IMR-90 (cell line): ENCODE measurements around the gene NBEA. TPM values are rescaled to one million over a fixed set of nuclear protein-coding genes. Genes with fewer than 3 reads are reported as not detected.
A peak's percentile ranks its signal among the peaks of the same experiment; 100 is the strongest.

ENCODE experiments used
- ATAC-seq: fragments of 200-7000 bp; cut with Tn5 transposase; 2 replicates; pipeline ENCODE4 v1.9.1; 2020; ENCODE audit warnings: low read depth, mild to moderate bottlenecking, moderate library complexity
- BruUV-seq: library from RNA; stranded (reverse); fragments of 400-500 nt; replicated peaks from 2 replicates; lab custom pipeline; 2021; lab: Mats Ljungman, UMichigan
- CTCF ChIA-PET: fragments of 300-600 bp; formaldehyde crosslinking; extraction: SDS; loops from one replicate; lab custom pipeline; 2021; ENCODE audit warnings: antibody characterized with exemption; lab: Yijun Ruan, JAX
- POLR2A ChIA-PET: fragments of 300-600 bp; sonication (Branson Sonifier 250); formaldehyde crosslinking; loops from one replicate; lab custom pipeline; 2022; ENCODE audit warnings: antibody characterized with exemption; ENCODE audit not compliant: unreplicated experiment; lab: Charles Lee
- DNase-seq: peaks from one replicate; pipeline ENCODE4 v3.0.0; 2013
- H2AFZ ChIP-seq: replicated peaks from 2 replicates; pipeline ENCODE3; 2013; ENCODE audit warnings: low read length, mild to moderate bottlenecking; ENCODE audit not compliant: poor library complexity
- H2AK5ac ChIP-seq: 2 replicates; pipeline ENCODE4 v1.6.1; 2013; ENCODE audit warnings: low read depth, low read length, inconsistent platforms
- H2AK9ac ChIP-seq: replicated peaks from 2 replicates; pipeline ENCODE3; 2013; ENCODE audit warnings: mild to moderate bottlenecking, low read depth, low read length, moderate library complexity; ENCODE audit not compliant: poor library complexity
- H2BK120ac ChIP-seq: 2 replicates; pipeline ENCODE4 v1.6.1; 2013; ENCODE audit warnings: low read depth, low read length, inconsistent platforms
- H2BK15ac ChIP-seq: 3 replicates; pipeline ENCODE4 v1.6.1; 2013; ENCODE audit warnings: low read depth, low read length, inconsistent platforms
- H2BK20ac ChIP-seq: 2 replicates; pipeline ENCODE4 v1.6.1; 2013; ENCODE audit warnings: low read depth, mild to moderate bottlenecking, inconsistent platforms, low read length, moderate library complexity
- H2BK5ac ChIP-seq: 2 replicates; pipeline ENCODE4 v1.6.1; 2013; ENCODE audit warnings: mild to moderate bottlenecking, low read depth, low read length, inconsistent platforms; ENCODE audit not compliant: poor library complexity, severe bottlenecking
- H3K14ac ChIP-seq: replicated peaks from 2 replicates; pipeline ENCODE4 v1.6.1; 2013; ENCODE audit warnings: low read depth, low read length, inconsistent platforms
- H3K18ac ChIP-seq: 2 replicates; pipeline ENCODE4 v1.6.1; 2013; ENCODE audit warnings: low read depth, low read length, control low read depth
- H3K23ac ChIP-seq: 2 replicates; pipeline ENCODE4 v1.6.1; 2013; ENCODE audit warnings: low read depth, low read length, inconsistent platforms
- H3K27ac ChIP-seq: 2 replicates; pipeline ENCODE4 v1.5.1; 2013; ENCODE audit warnings: mild to moderate bottlenecking, control low read depth, low read length; ENCODE audit not compliant: insufficient read depth
- H3K27me3 ChIP-seq: 2 replicates; pipeline ENCODE4 v1.6.1; 2013; ENCODE audit warnings: low read length; ENCODE audit not compliant: control insufficient read depth, insufficient read depth
- H3K36me3 ChIP-seq: 2 replicates; pipeline ENCODE4 v1.6.1; 2013; ENCODE audit warnings: low read length, mixed read lengths; ENCODE audit not compliant: control insufficient read depth, insufficient read depth
- H3K4ac ChIP-seq: 2 replicates; pipeline ENCODE4 v1.6.1; 2013; ENCODE audit warnings: low read depth, low read length, inconsistent platforms
- H3K4me1 ChIP-seq: 2 replicates; pipeline ENCODE4 v1.6.1; 2013; ENCODE audit warnings: low read length, mixed read lengths; ENCODE audit not compliant: control insufficient read depth, insufficient read depth
- H3K4me2 ChIP-seq: 2 replicates; pipeline ENCODE4 v1.6.1; 2013; ENCODE audit warnings: low read depth, mild to moderate bottlenecking, control low read depth, low read length, moderate library complexity
- H3K4me3 ChIP-seq: 2 replicates; pipeline ENCODE4 v1.5.1; 2013; ENCODE audit warnings: low read depth, mild to moderate bottlenecking, control low read depth, low read length, moderate library complexity; ENCODE audit not compliant: insufficient read depth
- H3K56ac ChIP-seq: 2 replicates; pipeline ENCODE4 v1.6.1; 2013; ENCODE audit warnings: low read length, inconsistent platforms; ENCODE audit not compliant: insufficient read depth; ENCODE audit errors: extremely low read depth
- H3K79me1 ChIP-seq, 2 experiments: 2 replicates each; pipeline ENCODE4 v1.6.1; 2013; ENCODE audit warnings: low read length in 2 of 2, inconsistent platforms in 1 of 2, low read depth in 1 of 2
- H3K9ac ChIP-seq: 2 replicates; pipeline ENCODE4 v1.6.1; 2013; ENCODE audit warnings: low read depth, low read length, control low read depth
- H3K9me1 ChIP-seq: 2 replicates; pipeline ENCODE4 v1.6.1; 2013; ENCODE audit warnings: low read length, inconsistent platforms; ENCODE audit not compliant: insufficient read depth
- H3K9me3 ChIP-seq: 2 replicates; pipeline ENCODE4 v1.6.1; 2013; ENCODE audit warnings: low read length; ENCODE audit not compliant: control insufficient read depth, insufficient read depth
- H4K20me1 ChIP-seq: 2 replicates; pipeline ENCODE4 v1.6.1; 2013; ENCODE audit warnings: low read length, inconsistent platforms; ENCODE audit not compliant: insufficient read depth
- H4K5ac ChIP-seq: 2 replicates; pipeline ENCODE4 v1.6.1; 2013; ENCODE audit warnings: mild to moderate bottlenecking, low read depth, low read length, control low read depth
- H4K8ac ChIP-seq, 2 experiments: 2 replicates each; pipeline ENCODE4 v1.6.1; 2013; ENCODE audit warnings: low read depth in 2 of 2, low read length in 2 of 2, control low read depth in 1 of 2, inconsistent platforms in 1 of 2
- H4K91ac ChIP-seq: 2 replicates; pipeline ENCODE4 v1.6.1; 2013; ENCODE audit warnings: low read depth, low read length, inconsistent platforms; ENCODE audit not compliant: insufficient read depth
- RAD21 ChIP-seq: IDR thresholded peaks from 2 replicates; pipeline ENCODE4 v1.6.1; 2012; ENCODE audit warnings: low read length, improper control_type of control experiment
- dilution Hi-C: fragments of 300-500 bp; cut with HindIII; formaldehyde crosslinking; loops from one replicate; pipeline ENCODE4 v1.14.3; 2018; ENCODE audit warnings: low sequenced_read_pairs; ENCODE audit not compliant: unreplicated experiment
- in situ Hi-C: fragments of 300-500 bp; cut with MboI; formaldehyde crosslinking; loops from 3 replicates; pipeline ENCODE4 v1.14.3; 2019; ENCODE audit warnings: low sequenced_read_pairs, inconsistent platforms, mixed read lengths
- intact Hi-C: fragments of 100-400 bp; cut with micrococcal nuclease; formaldehyde crosslinking; loops from 2 replicates; pipeline ENCODE4 v1.10.0; 2022
- polyA plus RNA-seq, 3 experiments: library from polyadenylated mRNA; depleted of rRNA; stranded (reverse); fragments of >200 nt; gene quantifications; 2 replicates each; pipeline ENCODE4 v1.2.3, GENCODE V29; 2012; ENCODE audit warnings: low replicate concordance in 1 of 3
- total RNA-seq: library from RNA; depleted of rRNA; stranded (reverse); fragments of >200 nt; gene quantifications from 2 replicates; pipeline ENCODE4 v1.2.3, GENCODE V29; 2012

The NBEA gene
- total and polyA plus RNA-seq, 2 of the 4 experiments (the other 2 are of a cell fraction), result 0.82 to 2.2 TPM

GRCh38 chr13:35621989-35622388, 679.9 kb downstream of the NBEA start:
- peak; percentile 2 for DNase-seq
- ATAC-seq, result no peak
- Histone ChIP-seq H3K36me3 (no peaks in the 10 kb centered on the region), H4K8ac (no peak overlapping the region), H3K4me2 (no peak overlapping the region), H3K23ac (no peak overlapping the region), H3K79me1 (no peaks in the 10 kb centered on the region), H4K91ac (no peak overlapping the region), H3K56ac (no peak overlapping the region), H3K9me1 (no peaks in the 10 kb centered on the region), H3K27ac (no peak overlapping the region), H2BK15ac (no peak overlapping the region), H2BK5ac (no peak overlapping the region), H3K27me3 (no peaks in the 10 kb centered on the region), H2BK120ac (no peak overlapping the region), H3K18ac (no peak overlapping the region), H2AK9ac (no peak overlapping the region), H2AK5ac (no peak overlapping the region), H3K14ac (no peak overlapping the region), H2BK20ac (no peak overlapping the region), H3K9ac (no peak overlapping the region), H3K9me3 (no peaks in the 10 kb centered on the region), H4K5ac (no peak overlapping the region), H3K4me1 (no peaks in the 10 kb centered on the region), H4K20me1 (no peaks in the 10 kb centered on the region), H2AFZ (no peak overlapping the region), H3K4ac (no peak overlapping the region), H3K4me3 (no peak overlapping the region)
- in situ Hi-C loops (loop anchor here (10.0 kb wide), 1 partner anchor 333 kb away; no protein-coding TSS in a partner anchor), intact Hi-C loops (no loop called here), dilution Hi-C loops (no loop called here)
- no TSS peak for BruUV-seq
- TF ChIP-seq RAD21, result no peak
- ChIA-PET CTCF (no interaction called here), POLR2A (no interaction called here)
